Chondrocyte (in vitro differentiated cells): ENCODE data around the gene HINT3. TPM values are rescaled to one million over a fixed set of nuclear protein-coding genes. Genes with fewer than 3 reads are reported as not detected.

ENCODE experiments used
- DNase-seq: peaks from one replicate; pipeline ENCODE4 v3.0.0; 2021; ENCODE audit warnings: mixed read lengths, low spot score
- H3K27ac Mint-ChIP-seq: one replicate; pipeline ENCODE4 v1.8.0; 2021; ENCODE audit warnings: mild to moderate bottlenecking, moderate library complexity, mixed read lengths; ENCODE audit not compliant: unreplicated experiment
- H3K27me3 Mint-ChIP-seq: 2 replicates; pipeline ENCODE4 v1.8.0; 2021; ENCODE audit warnings: low read depth, mixed read lengths
- H3K36me3 Mint-ChIP-seq: 2 replicates; pipeline ENCODE4 v1.8.0; 2021; ENCODE audit warnings: low read depth, mixed read lengths
- H3K4me1 Mint-ChIP-seq: 2 replicates; pipeline ENCODE4 v1.8.0; 2021; ENCODE audit warnings: low read depth, mild to moderate bottlenecking, mixed read lengths
- H3K4me3 Mint-ChIP-seq: one replicate; pipeline ENCODE4 v1.8.0; 2021; ENCODE audit warnings: mild to moderate bottlenecking, moderate library complexity, mixed read lengths; ENCODE audit not compliant: unreplicated experiment
- H3K9me3 Mint-ChIP-seq: 2 replicates; pipeline ENCODE4 v1.8.0; 2021; ENCODE audit warnings: low read depth, mixed read lengths
- total RNA-seq: library from RNA; stranded (reverse); gene quantifications from 3 replicates; pipeline ENCODE4 v1.2.1, GENCODE V29; 2021
- TF ChIP-seq, protein P1 (sequence below): fragments of 200-600 bp; sonication (generic); IDR thresholded peaks from 2 replicates; pipeline ENCODE4 v1.5.0; 2021; ENCODE audit warnings: antibody characterized with exemption, mild to moderate bottlenecking, moderate library complexity

HINT3 gene
- total RNA-seq, 1 donor from 2014 or later = 19.7 TPM

DNA sequence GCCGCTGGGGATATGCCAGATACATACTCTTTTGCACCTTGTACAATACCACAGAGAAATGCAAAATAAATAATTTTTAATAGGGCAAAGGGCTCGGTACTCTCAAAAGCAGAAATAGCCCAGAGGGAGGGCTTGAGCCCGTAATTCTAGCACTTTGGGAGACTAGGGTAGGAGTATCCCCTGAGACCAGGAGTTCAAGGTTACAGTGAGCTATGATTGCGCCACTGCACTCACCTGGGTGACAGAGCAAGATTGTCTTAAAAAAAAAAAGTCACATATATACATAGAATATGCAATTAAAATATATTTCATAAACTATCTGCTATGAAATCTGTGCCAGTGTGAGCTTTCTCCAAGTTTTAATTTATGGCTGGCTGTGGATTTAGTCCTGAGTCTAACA is 29.0 kb downstream of the HINT3 start:
- H3K36me3 Mint-ChIP-seq = no peaks in the 10 kb centered on the region
- no peaks in the 10 kb centered on the region for H3K27me3 Mint-ChIP-seq
- TF ChIP-seq, protein P1, sequence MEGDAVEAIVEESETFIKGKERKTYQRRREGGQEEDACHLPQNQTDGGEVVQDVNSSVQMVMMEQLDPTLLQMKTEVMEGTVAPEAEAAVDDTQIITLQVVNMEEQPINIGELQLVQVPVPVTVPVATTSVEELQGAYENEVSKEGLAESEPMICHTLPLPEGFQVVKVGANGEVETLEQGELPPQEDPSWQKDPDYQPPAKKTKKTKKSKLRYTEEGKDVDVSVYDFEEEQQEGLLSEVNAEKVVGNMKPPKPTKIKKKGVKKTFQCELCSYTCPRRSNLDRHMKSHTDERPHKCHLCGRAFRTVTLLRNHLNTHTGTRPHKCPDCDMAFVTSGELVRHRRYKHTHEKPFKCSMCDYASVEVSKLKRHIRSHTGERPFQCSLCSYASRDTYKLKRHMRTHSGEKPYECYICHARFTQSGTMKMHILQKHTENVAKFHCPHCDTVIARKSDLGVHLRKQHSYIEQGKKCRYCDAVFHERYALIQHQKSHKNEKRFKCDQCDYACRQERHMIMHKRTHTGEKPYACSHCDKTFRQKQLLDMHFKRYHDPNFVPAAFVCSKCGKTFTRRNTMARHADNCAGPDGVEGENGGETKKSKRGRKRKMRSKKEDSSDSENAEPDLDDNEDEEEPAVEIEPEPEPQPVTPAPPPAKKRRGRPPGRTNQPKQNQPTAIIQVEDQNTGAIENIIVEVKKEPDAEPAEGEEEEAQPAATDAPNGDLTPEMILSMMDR = no peak
- no peak overlapping the region for H3K27ac Mint-ChIP-seq
- peak overlapping the region; percentile 8 for H3K4me3 Mint-ChIP-seq
- H3K9me3 Mint-ChIP-seq = no peaks in the 10 kb centered on the region
- H3K4me1 Mint-ChIP-seq = peaks cover 12% of the 10 kb centered on the region
- DNase-seq = no peak

DNA sequence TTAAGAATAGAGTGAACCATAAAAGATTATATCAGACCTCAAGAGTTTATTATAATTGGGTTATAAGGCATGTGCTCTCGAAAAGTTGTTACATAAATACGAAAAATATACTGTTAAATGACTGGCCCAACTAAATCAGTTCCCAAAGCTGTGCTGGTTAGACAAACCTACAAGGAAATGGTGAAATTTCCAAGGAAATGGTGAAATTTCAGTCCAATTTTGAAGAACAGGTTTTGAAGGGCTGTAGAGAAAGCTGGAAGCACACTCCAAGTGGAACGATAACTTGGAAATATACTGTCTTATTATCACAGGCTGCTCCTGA is 29.4 kb downstream of the HINT3 start:
- H3K4me3 Mint-ChIP-seq = no peak overlapping the region
- no peaks in the 10 kb centered on the region for H3K36me3 Mint-ChIP-seq
- H3K27me3 Mint-ChIP-seq = no peaks in the 10 kb centered on the region
- H3K4me1 Mint-ChIP-seq = peaks cover 12% of the 10 kb centered on the region
- H3K27ac Mint-ChIP-seq = no peak overlapping the region
- TF ChIP-seq, protein P1 = no peak
- DNase-seq = no peak
- no peaks in the 10 kb centered on the region for H3K9me3 Mint-ChIP-seq

DNA sequence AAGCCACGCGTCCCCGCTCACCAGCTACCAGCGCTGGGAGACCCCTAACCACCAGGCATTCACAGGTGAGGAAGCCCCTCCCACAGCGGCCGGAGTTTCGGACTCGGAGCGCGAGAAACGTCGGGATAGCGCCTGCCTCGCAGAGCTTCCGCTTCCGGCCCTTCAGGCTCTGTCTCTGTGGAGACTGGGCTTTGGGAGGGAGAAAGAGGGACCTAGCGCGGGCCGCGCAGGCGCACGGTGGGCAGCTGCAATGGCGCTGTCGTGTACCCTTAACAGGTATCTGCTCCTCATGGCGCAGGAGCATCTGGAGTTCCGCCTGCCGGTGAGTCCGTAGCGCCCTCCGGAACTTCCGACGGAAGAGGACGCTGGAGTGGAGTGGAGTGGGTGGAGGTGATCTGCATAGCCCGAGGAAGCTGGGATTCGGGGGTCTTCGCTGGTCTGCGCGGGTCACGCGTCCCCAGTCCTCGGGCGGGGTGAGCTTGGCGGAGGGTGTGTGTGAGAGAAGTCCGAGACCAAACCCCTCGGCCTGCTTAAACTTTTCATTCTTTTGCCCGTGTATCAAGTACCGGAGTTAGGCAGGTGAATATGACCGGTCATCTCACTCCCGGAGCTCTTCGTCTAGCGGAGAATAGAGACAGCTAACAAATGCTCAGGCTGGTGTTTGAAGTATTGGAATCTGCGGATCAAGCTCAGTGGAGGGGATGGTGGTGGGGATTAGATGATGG is 29.9 kb downstream of the HINT3 start, which contains the start of gene TRMT11:
Gene TRMT11, plus strand, starts transcription at position 240 of the 725 bp plus-strand sequence. Its CDS starts 11 bp downstream, at position 251.
- Mint-ChIP-seq H3K4me3 (peak within 1 kb of the TSS; percentile 8), H3K27ac (no peak within 1 kb of the TSS), H3K27me3 (no peaks in the 10 kb centered on the region), H3K4me1 (peaks cover 12% of the 10 kb centered on the region), H3K36me3 (no peaks in the 10 kb centered on the region), H3K9me3 (no peaks in the 10 kb centered on the region)
- TF ChIP-seq, protein P1 = peak; percentile 40
- DNase-seq = peak; percentile 95

DNA sequence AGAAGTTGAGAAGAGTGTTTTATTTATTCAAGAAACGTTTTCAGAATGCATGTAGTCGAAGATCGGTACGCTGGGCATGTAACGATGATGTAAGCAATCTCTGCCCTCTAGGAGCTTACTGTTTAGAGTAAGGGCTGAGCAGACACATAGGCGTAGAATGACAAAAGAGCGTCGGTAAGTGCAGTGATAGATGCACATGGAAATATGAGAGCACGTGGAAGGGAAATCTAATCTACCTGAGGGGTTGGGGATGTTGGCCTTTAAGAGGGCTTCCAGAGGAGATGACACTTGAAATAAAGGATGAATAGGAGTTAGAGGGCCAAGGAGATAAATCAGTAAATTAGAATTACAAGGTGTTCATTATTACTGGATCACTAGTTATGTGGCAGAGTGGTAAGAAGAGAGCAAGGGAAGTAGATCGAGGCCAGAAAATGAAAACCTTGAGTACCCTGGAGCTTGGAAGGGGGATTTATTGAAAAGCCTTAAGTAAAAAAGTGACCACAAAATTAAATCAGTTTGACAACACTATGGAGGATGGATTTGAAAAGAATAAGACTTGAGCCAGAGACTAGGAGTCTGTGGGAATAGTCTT is 30.6 kb downstream of the HINT3 start:
- H3K27me3 Mint-ChIP-seq = no peaks in the 10 kb centered on the region
- no peaks in the 10 kb centered on the region for H3K36me3 Mint-ChIP-seq
- H3K9me3 Mint-ChIP-seq = no peaks in the 10 kb centered on the region
- no peak overlapping the region for H3K27ac Mint-ChIP-seq
- no peak for DNase-seq
- peaks cover 12% of the 10 kb centered on the region for H3K4me1 Mint-ChIP-seq
- TF ChIP-seq, protein P1 = no peak
- H3K4me3 Mint-ChIP-seq = no peak overlapping the region

DNA sequence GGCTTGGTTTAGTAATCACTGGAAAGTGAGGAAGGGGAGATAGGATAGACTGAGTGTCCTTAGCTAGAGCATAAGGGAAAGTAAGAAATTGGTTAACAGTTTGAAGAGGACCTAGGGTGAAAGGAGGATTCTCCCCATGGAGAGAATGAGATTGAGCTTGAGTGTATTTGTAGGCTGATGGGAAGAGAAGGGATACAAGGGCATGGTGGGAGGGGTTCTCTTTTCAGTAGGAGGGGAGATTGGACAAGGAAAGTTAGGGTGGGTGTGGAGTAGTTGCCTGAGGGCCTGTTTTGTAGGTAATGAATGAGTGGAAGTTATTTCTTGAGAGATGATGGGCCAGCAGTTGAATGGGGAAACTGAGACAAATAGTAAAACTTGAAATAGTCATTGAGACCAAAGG is 31.7 kb downstream of the HINT3 start:
- Mint-ChIP-seq H3K4me1 (peaks cover 12% of the 10 kb centered on the region), H3K36me3 (no peaks in the 10 kb centered on the region), H3K9me3 (no peaks in the 10 kb centered on the region), H3K27me3 (no peaks in the 10 kb centered on the region), H3K4me3 (no peak overlapping the region), H3K27ac (no peak overlapping the region)
- TF ChIP-seq, protein P1 = no peak
- DNase-seq = no peak
